Activated CD8-positive, alpha-beta memory T cell treated with anti-CD3 and anti-CD28 coated beads, Interleukin-2, amount 50 U/mL, for 1 hour (primary cell): ENCODE measurements around the gene WIPI1.
"Not testable (repeated sequence)": the region's sequence is repeated elsewhere in the genome, so short reads cannot be mapped to it uniquely, and the experiment has no call there.

ENCODE experiments used
- DNase-seq: peaks from one replicate; pipeline ENCODE4 v3.0.0-alpha.2; 2020; ENCODE audit errors: extremely low read depth

WIPI1 gene

GRCh38 chr17:68384941-68385340 is 72.4 kb downstream of the WIPI1 start:
- no peak for DNase-seq

GRCh38 chr17:68384471-68384870 is 72.8 kb downstream of the WIPI1 start:
- no peak for DNase-seq

- no peak for DNase-seq
These were observed 73.6 kb downstream of the WIPI1 start for GRCh38 chr17:68383443-68384321.

GRCh38 chr17:68383120-68383442 is 74.2 kb downstream of the WIPI1 start:
- no peak for DNase-seq

GRCh38 chr17:68382582-68383085 is 74.7 kb downstream of the WIPI1 start:
- DNase-seq = no peak

- no peak for DNase-seq
These were observed 76.0 kb downstream of the WIPI1 start for GRCh38 chr17:68381076-68381900.

GRCh38 chr17:68379692-68380677 is 77.3 kb downstream of the WIPI1 start:
- no peak for DNase-seq

- DNase-seq = no peak
These were observed 78.2 kb downstream of the WIPI1 start for GRCh38 chr17:68379177-68379510.

GRCh38 chr17:68378268-68379176 is 78.8 kb downstream of the WIPI1 start:
- DNase-seq = no peak

- DNase-seq = no peak
These were observed 79.5 kb downstream of the WIPI1 start for GRCh38 chr17:68377771-68378267.

- not testable (repeated sequence) for DNase-seq
These were observed 81.1 kb downstream of the WIPI1 start for GRCh38 chr17:68376178-68376577.

- DNase-seq = no peak
These were observed 81.7 kb downstream of the WIPI1 start for GRCh38 chr17:68375566-68375965.
